GM21515 (cell line): ENCODE measurements around the gene CLEC1B.
"Not testable (repeated sequence)": the region's sequence is repeated elsewhere in the genome, so short reads cannot be mapped to it uniquely, and the experiment has no call there.

Experiments used
- ATAC-seq: cut with Tn5 transposase; IDR thresholded peaks from one replicate; pipeline ENCODE4 v1.9.1; 2021; ENCODE audit not compliant: unreplicated experiment

The CLEC1B gene

GRCh38 chr12:9975614-9976013, 23.3 kb downstream of the CLEC1B start:
- no peak for ATAC-seq

GRCh38 chr12:9974731-9975130, 24.2 kb downstream of the CLEC1B start:
- not testable (repeated sequence) for ATAC-seq

GRCh38 chr12:9973949-9974348, 25.0 kb downstream of the CLEC1B start:
- ATAC-seq = no peak

- no peak for ATAC-seq
Measured at GRCh38 chr12:9971181-9971580, 27.7 kb downstream of the CLEC1B start, which contains the start of gene CLEC12A. CLEC12A (plus strand) TSS chr12:9971409; CDS start chr12:9971597, 188 bp downstream.

- ATAC-seq = no peak
Measured at GRCh38 chr12:9969673-9970072, 29.2 kb downstream of the CLEC1B start.

- no peak for ATAC-seq
Measured at GRCh38 chr12:9961901-9962300, 37.0 kb downstream of the CLEC1B start.

- ATAC-seq = no peak
Measured at GRCh38 chr12:9961106-9961505, 37.8 kb downstream of the CLEC1B start.

GRCh38 chr12:9960590-9960989, 38.3 kb downstream of the CLEC1B start:
- no peak for ATAC-seq

GRCh38 chr12:9957834-9958233, 41.1 kb downstream of the CLEC1B start:
- no peak for ATAC-seq

- ATAC-seq = not testable (repeated sequence)
Measured at GRCh38 chr12:9952954-9953729, 45.8 kb downstream of the CLEC1B start.

- ATAC-seq = peak; percentile 37
Measured at GRCh38 chr12:9951026-9951675, 47.8 kb downstream of the CLEC1B start.

- ATAC-seq = peak; percentile 94
Measured at GRCh38 chr12:9948606-9949296, 50.2 kb downstream of the CLEC1B start.

- ATAC-seq = no peak
Measured at GRCh38 chr12:9947674-9948073, 51.2 kb downstream of the CLEC1B start.

- ATAC-seq = no peak
Measured at GRCh38 chr12:9944391-9944790, 54.5 kb downstream of the CLEC1B start.

GRCh38 chr12:9943240-9943639, 55.7 kb downstream of the CLEC1B start:
- no peak for ATAC-seq
